ENCODE data around the gene PPP2CA.
"Not testable (repeated sequence)": the region's sequence is repeated elsewhere in the genome, so short reads cannot be mapped to it uniquely, and the experiment has no call there.

PPP2CA gene

GRCh38 chr5:134225780-134226440, at the start of gene PPP2CA:
Gene PPP2CA, minus strand, starts transcription at chr5:134226073. Its CDS starts 212 bp downstream, at chr5:134225861.
- DNase-seq (ENCODE audit: low read depth in 2 of 2), result peak; percentile 98 to 99

GRCh38 chr5:134273642-134274395, 47.9 kb upstream of the PPP2CA start:
- DNase-seq (ENCODE audit: low read depth in 2 of 2), result no peak

GRCh38 chr5:134271059-134271458, 45.2 kb upstream of the PPP2CA start:
- no peak for DNase-seq (ENCODE audit: low read depth in 2 of 2)

- DNase-seq (ENCODE audit: low read depth in 2 of 2), result no peak
Measured at GRCh38 chr5:134268919-134269318, 43.0 kb upstream of the PPP2CA start.

- DNase-seq (ENCODE audit: low read depth in 2 of 2), result no peak
Measured at GRCh38 chr5:134268019-134268601, 42.2 kb upstream of the PPP2CA start.

- no peak for DNase-seq (ENCODE audit: low read depth in 2 of 2)
Measured at GRCh38 chr5:134267366-134268018, 41.6 kb upstream of the PPP2CA start.

GRCh38 chr5:134263801-134264200, 37.9 kb upstream of the PPP2CA start:
- no peak for DNase-seq (ENCODE audit: low read depth in 2 of 2)

GRCh38 chr5:134262629-134263028, 36.8 kb upstream of the PPP2CA start:
- not testable (repeated sequence) for DNase-seq (ENCODE audit: low read depth in 2 of 2)

GRCh38 chr5:134258896-134259295, 33.0 kb upstream of the PPP2CA start:
- no peak for DNase-seq (ENCODE audit: low read depth in 2 of 2)

GRCh38 chr5:134257176-134257575, 31.3 kb upstream of the PPP2CA start:
- DNase-seq (ENCODE audit: low read depth in 2 of 2), result no peak

- no peak for DNase-seq (ENCODE audit: low read depth in 2 of 2)
Measured at GRCh38 chr5:134255418-134256150, 29.7 kb upstream of the PPP2CA start.

- DNase-seq (ENCODE audit: low read depth in 2 of 2), result not testable (repeated sequence)
Measured at GRCh38 chr5:134253368-134254153, 27.7 kb upstream of the PPP2CA start.

- DNase-seq (ENCODE audit: low read depth in 2 of 2), result no peak
Measured at GRCh38 chr5:134252671-134253070, 26.8 kb upstream of the PPP2CA start.

GRCh38 chr5:134250949-134251348, 25.1 kb upstream of the PPP2CA start:
- no peak for DNase-seq (ENCODE audit: low read depth in 2 of 2)

GRCh38 chr5:134249469-134250379, 23.9 kb upstream of the PPP2CA start:
- DNase-seq (ENCODE audit: low read depth in 2 of 2), result no peak

GRCh38 chr5:134248256-134248655, 22.4 kb upstream of the PPP2CA start:
- DNase-seq (ENCODE audit: low read depth in 2 of 2), result no peak

GRCh38 chr5:134247428-134248224, 21.8 kb upstream of the PPP2CA start:
- DNase-seq (ENCODE audit: low read depth in 2 of 2), result no peak

GRCh38 chr5:134246771-134247427, 21.0 kb upstream of the PPP2CA start:
- DNase-seq (ENCODE audit: low read depth in 2 of 2), result no peak
